SK-N-SH (cell line): ENCODE data around the gene EXOC1L. TPM values are rescaled to one million over a fixed set of nuclear protein-coding genes. Genes with fewer than 3 reads are reported as not detected.
A peak's percentile ranks its signal among the peaks of the same experiment; 100 is the strongest.

ENCODE experiments used
- CTCF ChIA-PET: fragments of 300-600, 350-600 bp; formaldehyde crosslinking; extraction: SDS; loops from one replicate; lab custom pipeline; 2021; lab: Yijun Ruan, JAX
- POLR2A ChIA-PET: fragments of 350-600 bp; sonication (Branson Sonifier 250); formaldehyde crosslinking; extraction: SDS; loops from one replicate; lab custom pipeline; 2020; ENCODE audit warnings: antibody characterized with exemption, inconsistent platforms; lab: Yijun Ruan, JAX
- DNase-seq: peaks from one replicate; pipeline ENCODE4 v3.0.0; 2012
- H2AFZ ChIP-seq: fragments of 200-600 bp; sonication (generic); 2 replicates; pipeline ENCODE4 v1.8.1; 2016; ENCODE audit warnings: antibody characterized with exemption, mild to moderate bottlenecking, low read depth
- H3F3A ChIP-seq: fragments of 200-600 bp; sonication (generic); replicated peaks from 2 replicates; pipeline ENCODE3; 2016; ENCODE audit warnings: antibody characterized with exemption, mild to moderate bottlenecking; ENCODE audit not compliant: insufficient read depth
- H3K27ac ChIP-seq, 2 experiments: fragments of 200-500 bp in 1 of 2; fragments of 200-600 bp in 1 of 2; sonication (Bioruptor generic) in 1 of 2; sonication (generic), shearing (Covaris generic) in 1 of 2; 2 replicates each; pipeline versions ENCODE4 v1.5.1 to v1.6.1; 2014 to 2016; ENCODE audit warnings: low read depth in 2 of 2, inconsistent platforms in 1 of 2, low read length in 1 of 2, mild to moderate bottlenecking in 1 of 2, mixed read lengths in 1 of 2
- H3K27me3 ChIP-seq: fragments of 200-600 bp; sonication (generic), shearing (Covaris generic); 2 replicates; pipeline ENCODE4 v1.6.1; 2016; ENCODE audit warnings: mixed run types; ENCODE audit not compliant: insufficient read depth
- H3K36me3 ChIP-seq, 2 experiments: fragments of 200-500 bp in 1 of 2; fragments of 200-600 bp in 1 of 2; sonication (Bioruptor generic) in 1 of 2; sonication (generic) in 1 of 2; replicated peaks in 1 of 2; 2 replicates each; pipeline versions ENCODE3 to v1.5.1; 2014 to 2016; ENCODE audit warnings: low read length in 1 of 2, mild to moderate bottlenecking in 1 of 2; ENCODE audit not compliant: insufficient read depth in 2 of 2, control insufficient read depth in 1 of 2
- H3K4me1 ChIP-seq, 2 experiments: fragments of 200-500 bp in 1 of 2; fragments of 200-600 bp in 1 of 2; sonication (Bioruptor generic) in 1 of 2; sonication (generic), shearing (Covaris generic) in 1 of 2; 2 replicates each; pipeline versions ENCODE4 v1.5.1 to v1.6.1; 2014 to 2016; ENCODE audit warnings: low read depth in 1 of 2, low read length in 1 of 2, mixed run types in 1 of 2; ENCODE audit not compliant: insufficient read depth in 2 of 2, control insufficient read depth in 1 of 2
- H3K4me2 ChIP-seq: fragments of 200-600 bp; sonication (generic), shearing (Covaris generic); 2 replicates; pipeline ENCODE4 v1.6.1; 2017; ENCODE audit warnings: mixed run types
- H3K4me3 ChIP-seq, 2 experiments: fragments of 200-500 bp in 1 of 2; fragments of 200-600 bp in 1 of 2; sonication (Bioruptor generic) in 1 of 2; sonication (generic), shearing (Covaris generic) in 1 of 2; 2 replicates each; pipeline versions ENCODE4 v1.5.1 to v1.8.1; 2014 to 2016; ENCODE audit warnings: low read depth in 2 of 2, inconsistent platforms in 1 of 2, low read length in 1 of 2, mild to moderate bottlenecking in 1 of 2, mixed read lengths in 1 of 2, moderate library complexity in 1 of 2
- H3K79me2 ChIP-seq: fragments of 200-600 bp; sonication (generic); 2 replicates; pipeline ENCODE4 v1.8.1; 2017; ENCODE audit warnings: mild to moderate bottlenecking; ENCODE audit not compliant: insufficient read depth
- H3K9ac ChIP-seq: fragments of 200-600 bp; sonication (generic); 2 replicates; pipeline ENCODE4 v1.6.1; 2017; ENCODE audit warnings: mixed run types
- H3K9me2 ChIP-seq: fragments of 200-600 bp; sonication (generic); 2 replicates; pipeline ENCODE4 v1.6.1; 2017; ENCODE audit warnings: mixed run types
- H3K9me3 ChIP-seq: fragments of 200-600 bp; sonication (generic); 2 replicates; pipeline ENCODE4 v1.6.1; 2017; ENCODE audit warnings: mixed run types, mild to moderate bottlenecking, moderate library complexity
- H4K20me1 ChIP-seq: fragments of 200-600 bp; sonication (generic); 2 replicates; pipeline ENCODE4 v1.6.1; 2017; ENCODE audit warnings: mild to moderate bottlenecking, mixed run types; ENCODE audit not compliant: insufficient read depth
- ELF1 ChIP-seq: IDR thresholded peaks from 2 replicates; pipeline ENCODE4 v1.4.0; 2012
- EP300 ChIP-seq, 2 experiments: IDR thresholded peaks; 2 replicates each; pipeline versions ENCODE4 v1.4.0 to v1.6.1; 2012; ENCODE audit warnings: borderline replicate concordance in 1 of 2, low read depth in 1 of 2, low read length in 1 of 2
- EZH2phosphoT487 ChIP-seq: fragments of 200-600 bp; sonication (generic); IDR thresholded peaks from 2 replicates; pipeline ENCODE4 v1.6.1; 2017; ENCODE audit warnings: low read depth, mixed run types, mild to moderate bottlenecking, antibody characterized with exemption, moderate library complexity, borderline replicate concordance
- FOXJ3 ChIP-seq: sonication (generic); formaldehyde crosslinking; IDR thresholded peaks from 2 replicates; pipeline ENCODE4 v1.5.1; 2020; ENCODE audit warnings: mild to moderate bottlenecking, missing genetic modification reagents
- MAX ChIP-seq: IDR thresholded peaks from 2 replicates; pipeline ENCODE4 v1.4.0; 2012; ENCODE audit warnings: low read depth
- MXI1 ChIP-seq: IDR thresholded peaks from 2 replicates; pipeline ENCODE4 v1.6.1; 2012; ENCODE audit warnings: mild to moderate bottlenecking, low read depth, low read length, improper control_type of control experiment
- PBX3 ChIP-seq: IDR thresholded peaks from 2 replicates; pipeline ENCODE4; 2012
- RFX5 ChIP-seq: IDR thresholded peaks from 2 replicates; pipeline ENCODE4 v1.6.1; 2012; ENCODE audit warnings: mild to moderate bottlenecking, improper control_type of control experiment, low read length
- SMC3 ChIP-seq: IDR thresholded peaks from 2 replicates; pipeline ENCODE4 v1.6.1; 2012; ENCODE audit warnings: low read depth, low read length, improper control_type of control experiment
- TCF12 ChIP-seq: IDR thresholded peaks from 2 replicates; pipeline ENCODE4 v1.4.0; 2012
- USF1 ChIP-seq: IDR thresholded peaks from 2 replicates; pipeline ENCODE4 v1.4.0; 2012; ENCODE audit warnings: low read depth, borderline replicate concordance
- ZBTB33 ChIP-seq: IDR thresholded peaks from 2 replicates; pipeline ENCODE4 v1.4.0; 2012; ENCODE audit warnings: low read depth, borderline replicate concordance
- WGBS: methylation state at CpG from one replicate; pipeline ENCODE4 v1.1.6; 2017; ENCODE audit warnings: low lambda C conversion rate; 5-methylcytosine and 5-hydroxymethylcytosine counted together
- polyA plus RNA-seq, 3 experiments: library from polyadenylated mRNA; depleted of rRNA; stranded (reverse); fragments of >200 nt; gene quantifications; 2 replicates each; pipeline ENCODE4 v1.2.3, GENCODE V29; 2012

EXOC1L gene
- polyA plus RNA-seq, 1 of the 3 experiments (the other 2 are of a cell fraction): not detected

- TF ChIP-seq RFX5: no peak
- no peak for TF ChIP-seq PBX3
- TF ChIP-seq SMC3: no peak
- TF ChIP-seq ELF1: no peak
- TF ChIP-seq ZBTB33: no peak
- no peak for TF ChIP-seq TCF12
- no peak for TF ChIP-seq MAX
- TF ChIP-seq EP300 (IDR thresholded peaks at IDR 0.05; ENCODE audit: borderline replicate concordance in 1 of 2, low read depth in 1 of 2, low read length in 1 of 2): no peak
- TF ChIP-seq FOXJ3: no peak
- TF ChIP-seq, all 33 proteins: peak for 0
Measured at GRCh38 chr4:55859711-55860110, 40.1 kb downstream of the EXOC1L start (continued).

- Histone ChIP-seq H4K20me1 (peaks cover 4% of the 10 kb centered on the region), H3K79me2 (peaks cover 32% of the 10 kb centered on the region; the same call in 1 of the 2 replicates), H3K36me3 (peaks cover 52 to 64% of the 10 kb centered on the region in 2 experiments), H2AFZ (no peak overlapping the region), H3K27me3 (no peaks in the 10 kb centered on the region), H3K9me3 (no peaks in the 10 kb centered on the region), H3K4me2 (peak overlapping the region; percentile 52; the same call in 1 of the 2 replicates), H3K9ac (no peak overlapping the region), H3K4me1 (peaks cover 2 to 10% of the 10 kb centered on the region in 2 experiments; a peak in 3 of 4 replicates), H3F3A (peaks cover 30% of the 10 kb centered on the region), H3K27ac (peak overlapping the region in 1 of 2 experiments; percentile 79; a peak in 2 of 4 replicates), H3K4me3 (no peak overlapping the region), H3K9me2 (no peaks in the 10 kb centered on the region)
- POLR2A ChIA-PET: no interaction called here
- 98% methylated on average over 1 of the region's 1 CpG for WGBS
- no peak for DNase-seq
- no peak for TF ChIP-seq EZH2phosphoT487
- TF ChIP-seq USF1: no peak
- TF ChIP-seq TCF12: no peak
- no peak for TF ChIP-seq MXI1
- CTCF ChIA-PET: interaction anchor here (0.6 to 1.7 kb wide), 5 partner anchors 11 to 518 kb away, joined by 3 to 7 read pairs (median 3); partner anchors contain the start of genes CEP135, EXOC1L and SRD5A3
Measured at GRCh38 chr4:55864577-55865223, 45.1 kb downstream of the EXOC1L start.
